ENCODE measurements around the gene LMAN1L. TPM values are rescaled to one million over a fixed set of nuclear protein-coding genes. Genes with fewer than 3 reads are reported as not detected.

LMAN1L gene
- total RNA-seq, 1 donor from 2014 or later: not detected

GRCh38 chr15:74822233-74822632 is 9.6 kb downstream of the LMAN1L start:
- Mint-ChIP-seq H3K9me3 (ENCODE audit: unreplicated experiment) (no peaks in the 10 kb centered on the region), H3K36me3 (ENCODE audit: low read depth, unreplicated experiment) (no peaks in the 10 kb centered on the region), H3K4me3 (ENCODE audit: unreplicated experiment) (no peak overlapping the region), H3K27me3 (ENCODE audit: unreplicated experiment) (peaks cover 11% of the 10 kb centered on the region), H3K4me1 (ENCODE audit: unreplicated experiment) (peaks cover 3% of the 10 kb centered on the region), H3K27ac (ENCODE audit: unreplicated experiment) (no peak overlapping the region)
- no peak for DNase-seq (ENCODE audit: low spot score)
- TF ChIP-seq, protein P1, sequence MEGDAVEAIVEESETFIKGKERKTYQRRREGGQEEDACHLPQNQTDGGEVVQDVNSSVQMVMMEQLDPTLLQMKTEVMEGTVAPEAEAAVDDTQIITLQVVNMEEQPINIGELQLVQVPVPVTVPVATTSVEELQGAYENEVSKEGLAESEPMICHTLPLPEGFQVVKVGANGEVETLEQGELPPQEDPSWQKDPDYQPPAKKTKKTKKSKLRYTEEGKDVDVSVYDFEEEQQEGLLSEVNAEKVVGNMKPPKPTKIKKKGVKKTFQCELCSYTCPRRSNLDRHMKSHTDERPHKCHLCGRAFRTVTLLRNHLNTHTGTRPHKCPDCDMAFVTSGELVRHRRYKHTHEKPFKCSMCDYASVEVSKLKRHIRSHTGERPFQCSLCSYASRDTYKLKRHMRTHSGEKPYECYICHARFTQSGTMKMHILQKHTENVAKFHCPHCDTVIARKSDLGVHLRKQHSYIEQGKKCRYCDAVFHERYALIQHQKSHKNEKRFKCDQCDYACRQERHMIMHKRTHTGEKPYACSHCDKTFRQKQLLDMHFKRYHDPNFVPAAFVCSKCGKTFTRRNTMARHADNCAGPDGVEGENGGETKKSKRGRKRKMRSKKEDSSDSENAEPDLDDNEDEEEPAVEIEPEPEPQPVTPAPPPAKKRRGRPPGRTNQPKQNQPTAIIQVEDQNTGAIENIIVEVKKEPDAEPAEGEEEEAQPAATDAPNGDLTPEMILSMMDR (IDR thresholded peaks at IDR 0.05; ENCODE audit: unreplicated experiment): no peak

GRCh38 chr15:74823324-74823723 is 10.7 kb downstream of the LMAN1L start:
- Mint-ChIP-seq H3K4me3 (ENCODE audit: unreplicated experiment) (no peak overlapping the region), H3K9me3 (ENCODE audit: unreplicated experiment) (no peaks in the 10 kb centered on the region), H3K4me1 (ENCODE audit: unreplicated experiment) (no peaks in the 10 kb centered on the region), H3K27me3 (ENCODE audit: unreplicated experiment) (peaks cover 11% of the 10 kb centered on the region), H3K36me3 (ENCODE audit: low read depth, unreplicated experiment) (no peaks in the 10 kb centered on the region), H3K27ac (ENCODE audit: unreplicated experiment) (no peak overlapping the region)
- TF ChIP-seq, protein P1 (IDR thresholded peaks at IDR 0.05; ENCODE audit: unreplicated experiment): no peak
- no peak for DNase-seq (ENCODE audit: low spot score)

DNA sequence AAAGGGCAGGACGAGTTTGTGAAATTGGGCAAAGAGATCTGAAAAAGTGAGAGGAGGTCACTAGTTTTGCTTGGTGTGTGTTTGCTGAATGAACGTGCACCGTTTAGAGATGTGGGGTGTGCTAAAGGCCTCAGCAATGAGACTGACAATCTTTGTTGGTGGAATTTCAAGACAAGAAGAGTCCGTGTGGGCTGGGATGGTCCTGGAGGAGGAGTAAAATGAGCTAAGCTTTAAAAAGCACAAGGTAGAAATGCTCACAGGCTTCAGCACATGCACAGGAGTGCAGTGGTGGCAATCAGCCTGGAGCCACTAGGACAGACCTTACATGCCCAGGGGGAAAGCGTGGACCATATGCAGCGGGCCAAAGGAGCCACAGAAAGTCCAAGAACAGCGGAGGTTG is 12.3 kb downstream of the LMAN1L start:
- peaks cover 11% of the 10 kb centered on the region for H3K27me3 Mint-ChIP-seq (ENCODE audit: unreplicated experiment)
- H3K4me3 Mint-ChIP-seq (ENCODE audit: unreplicated experiment): no peak overlapping the region
- H3K9me3 Mint-ChIP-seq (ENCODE audit: unreplicated experiment): no peaks in the 10 kb centered on the region
- no peaks in the 10 kb centered on the region for H3K36me3 Mint-ChIP-seq (ENCODE audit: low read depth, unreplicated experiment)
- DNase-seq (ENCODE audit: low spot score): no peak
- H3K4me1 Mint-ChIP-seq (ENCODE audit: unreplicated experiment): no peaks in the 10 kb centered on the region
- TF ChIP-seq, protein P1 (IDR thresholded peaks at IDR 0.05; ENCODE audit: unreplicated experiment): no peak
- H3K27ac Mint-ChIP-seq (ENCODE audit: unreplicated experiment): no peak overlapping the region

- TF ChIP-seq, protein P1 (IDR thresholded peaks at IDR 0.05; ENCODE audit: unreplicated experiment): no peak
- no peak for DNase-seq (ENCODE audit: low spot score)
- H3K4me1 Mint-ChIP-seq (ENCODE audit: unreplicated experiment): no peaks in the 10 kb centered on the region
- H3K4me3 Mint-ChIP-seq (ENCODE audit: unreplicated experiment): no peak overlapping the region
- H3K27me3 Mint-ChIP-seq (ENCODE audit: unreplicated experiment): peaks cover 12% of the 10 kb centered on the region
- H3K9me3 Mint-ChIP-seq (ENCODE audit: unreplicated experiment): no peaks in the 10 kb centered on the region
- no peaks in the 10 kb centered on the region for H3K36me3 Mint-ChIP-seq (ENCODE audit: low read depth, unreplicated experiment)
- H3K27ac Mint-ChIP-seq (ENCODE audit: unreplicated experiment): no peak overlapping the region
These were observed 13.2 kb downstream of the LMAN1L start for GRCh38 chr15:74825866-74826265.

- H3K27me3 Mint-ChIP-seq (ENCODE audit: unreplicated experiment): peaks cover 12% of the 10 kb centered on the region
- H3K4me3 Mint-ChIP-seq (ENCODE audit: unreplicated experiment): no peak within 1 kb of the TSS
These were observed 13.8 kb downstream of the LMAN1L start, which contains the start of gene CPLX3 for GRCh38 chr15:74826364-74826819. TSS of gene CPLX3 (plus strand) at chr15:74826627. CDS start at chr15:74826704, 77 bp downstream.

More at GRCh38 chr15:74826364-74826819, 13.8 kb downstream of the LMAN1L start, which contains the start of gene CPLX3:
- DNase-seq (ENCODE audit: low spot score): peak; percentile 56
- no peaks in the 10 kb centered on the region for H3K9me3 Mint-ChIP-seq (ENCODE audit: unreplicated experiment)
- no peaks in the 10 kb centered on the region for H3K36me3 Mint-ChIP-seq (ENCODE audit: low read depth, unreplicated experiment)
- TF ChIP-seq, protein P1 (IDR thresholded peaks at IDR 0.05; ENCODE audit: unreplicated experiment): no peak
- H3K4me1 Mint-ChIP-seq (ENCODE audit: unreplicated experiment): no peaks in the 10 kb centered on the region
- no peak within 1 kb of the TSS for H3K27ac Mint-ChIP-seq (ENCODE audit: unreplicated experiment)

Data from endothelial cell (in vitro differentiated cells).